Measurements from ENCODE around the gene SBF2.
"Not testable (repeated sequence)": the region's sequence is repeated elsewhere in the genome, so short reads cannot be mapped to it uniquely, and the experiment has no call there.

DNA sequence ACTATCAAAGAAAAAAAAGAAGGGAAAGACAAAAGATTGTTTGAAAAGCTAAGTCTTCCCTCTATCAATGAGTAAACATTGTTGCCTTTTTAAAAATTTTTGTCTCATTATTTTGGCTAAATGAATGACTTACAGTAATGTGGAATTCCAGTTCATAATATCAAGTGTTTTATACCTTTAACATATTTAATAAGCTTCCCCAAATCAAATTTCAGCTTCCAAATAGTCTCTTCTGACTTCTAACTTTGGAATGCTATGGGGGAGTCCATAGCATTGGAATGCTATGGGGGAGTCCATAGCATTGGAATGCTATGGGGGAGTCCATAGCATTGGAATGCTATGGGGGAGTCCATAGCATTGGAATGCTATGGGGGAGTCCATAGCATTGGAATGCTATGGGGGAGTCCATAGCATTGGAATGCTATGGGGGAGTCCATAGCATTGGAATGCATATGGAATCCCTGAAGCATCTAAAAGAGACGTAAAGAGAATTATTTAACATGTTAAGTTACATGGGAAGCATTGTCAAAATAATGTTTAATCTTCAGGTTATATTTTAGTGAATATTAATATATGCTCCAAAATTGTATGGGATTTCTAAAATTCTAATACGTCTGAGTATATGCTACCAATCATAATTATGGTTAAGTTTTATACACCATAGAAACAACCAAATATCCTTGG, 44.4 kb downstream of the SBF2 start:
- TF ChIP-seq POLR2A (IDR thresholded peaks at IDR 0.05) = not testable (repeated sequence)
- TF ChIP-seq, protein P1, sequence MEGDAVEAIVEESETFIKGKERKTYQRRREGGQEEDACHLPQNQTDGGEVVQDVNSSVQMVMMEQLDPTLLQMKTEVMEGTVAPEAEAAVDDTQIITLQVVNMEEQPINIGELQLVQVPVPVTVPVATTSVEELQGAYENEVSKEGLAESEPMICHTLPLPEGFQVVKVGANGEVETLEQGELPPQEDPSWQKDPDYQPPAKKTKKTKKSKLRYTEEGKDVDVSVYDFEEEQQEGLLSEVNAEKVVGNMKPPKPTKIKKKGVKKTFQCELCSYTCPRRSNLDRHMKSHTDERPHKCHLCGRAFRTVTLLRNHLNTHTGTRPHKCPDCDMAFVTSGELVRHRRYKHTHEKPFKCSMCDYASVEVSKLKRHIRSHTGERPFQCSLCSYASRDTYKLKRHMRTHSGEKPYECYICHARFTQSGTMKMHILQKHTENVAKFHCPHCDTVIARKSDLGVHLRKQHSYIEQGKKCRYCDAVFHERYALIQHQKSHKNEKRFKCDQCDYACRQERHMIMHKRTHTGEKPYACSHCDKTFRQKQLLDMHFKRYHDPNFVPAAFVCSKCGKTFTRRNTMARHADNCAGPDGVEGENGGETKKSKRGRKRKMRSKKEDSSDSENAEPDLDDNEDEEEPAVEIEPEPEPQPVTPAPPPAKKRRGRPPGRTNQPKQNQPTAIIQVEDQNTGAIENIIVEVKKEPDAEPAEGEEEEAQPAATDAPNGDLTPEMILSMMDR (IDR thresholded peaks at IDR 0.05 in 4 of 5, conservative IDR thresholded peaks at IDR 0.05 in 1 of 5) = not testable (repeated sequence)

Measured in gastrocnemius medialis (tissue), 4 donors.